ENCODE measurements around the gene CTNND2.

CTNND2 gene

GRCh38 chr5:11277323-11277722 is 626.9 kb downstream of the CTNND2 start:
- no peak for DNase-seq

- DNase-seq: no peak
Measured at GRCh38 chr5:11273180-11273903, 630.9 kb downstream of the CTNND2 start.

- no peak for DNase-seq
Measured at GRCh38 chr5:11269515-11269914, 634.7 kb downstream of the CTNND2 start.

- DNase-seq: no peak
Measured at GRCh38 chr5:11268891-11269290, 635.4 kb downstream of the CTNND2 start.

- no peak for DNase-seq
Measured at GRCh38 chr5:11266331-11266730, 637.9 kb downstream of the CTNND2 start.

- DNase-seq: peak in 50 of 58 donors; percentile 3 to 89 (median 52)
Measured at GRCh38 chr5:11261241-11261640, 643.0 kb downstream of the CTNND2 start.

- no peak for DNase-seq
Measured at GRCh38 chr5:11258001-11258400, 646.2 kb downstream of the CTNND2 start.

GRCh38 chr5:11252523-11252922 is 651.7 kb downstream of the CTNND2 start:
- no peak for DNase-seq

GRCh38 chr5:11252075-11252474 is 652.2 kb downstream of the CTNND2 start:
- DNase-seq: no peak

GRCh38 chr5:11251247-11251646 is 653.0 kb downstream of the CTNND2 start:
- DNase-seq: no peak

GRCh38 chr5:11248966-11249365 is 655.3 kb downstream of the CTNND2 start:
- DNase-seq: no peak

GRCh38 chr5:11247224-11247623 is 657.0 kb downstream of the CTNND2 start:
- no peak for DNase-seq

GRCh38 chr5:11240293-11241190 is 663.7 kb downstream of the CTNND2 start:
- no peak for DNase-seq

GRCh38 chr5:11239261-11240015 is 664.8 kb downstream of the CTNND2 start:
- no peak for DNase-seq

GRCh38 chr5:11234501-11234911 is 669.7 kb downstream of the CTNND2 start:
- no peak for DNase-seq

GRCh38 chr5:11230890-11231289 is 673.4 kb downstream of the CTNND2 start:
- no peak for DNase-seq

- DNase-seq: no peak
Measured at GRCh38 chr5:11227064-11227463, 677.2 kb downstream of the CTNND2 start.

- no peak for DNase-seq
Measured at GRCh38 chr5:11224436-11225187, 679.6 kb downstream of the CTNND2 start.

- peak in 1 of 58 donors; percentile 12 for DNase-seq
Measured at GRCh38 chr5:11222169-11222568, 682.1 kb downstream of the CTNND2 start.

GRCh38 chr5:11214864-11215644 is 689.2 kb downstream of the CTNND2 start:
- DNase-seq: no peak
